Dermis blood vessel endothelial cell (primary cell): ENCODE data around the gene TMPRSS11A. TPM values are rescaled to one million over a fixed set of nuclear protein-coding genes. Genes with fewer than 3 reads are reported as not detected.

Experiments used
- DNase-seq: peaks from one replicate; pipeline ENCODE4 v3.0.0; 2010
- total RNA-seq: library from RNA; depleted of rRNA; stranded (reverse); fragments of >200 nt; gene quantifications from 2 replicates; pipeline ENCODE4 v1.2.3, GENCODE V29; 2014

The TMPRSS11A gene
- total RNA-seq, 1 donor from 2014 or later = under 0.01 TPM

DNA sequence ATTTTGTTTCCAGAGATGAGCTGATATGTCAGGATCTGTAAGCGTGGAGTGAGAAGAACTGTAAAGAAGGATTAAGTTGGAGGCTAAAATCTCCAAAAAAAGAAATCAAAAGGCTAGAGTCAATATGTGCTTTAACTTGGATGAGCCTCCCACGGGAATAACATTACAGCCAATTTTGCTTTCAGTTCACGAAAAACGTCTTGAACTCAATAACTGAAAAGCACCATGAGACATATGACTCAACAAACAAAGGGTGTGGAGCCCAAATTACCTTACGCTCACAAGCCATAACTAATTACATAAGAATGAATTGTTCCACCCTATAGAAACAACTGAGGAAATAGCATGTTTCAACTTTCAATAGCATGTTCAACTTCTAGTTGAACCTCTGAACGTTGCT is 101.8 kb downstream of the TMPRSS11A start:
- no peak for DNase-seq

Other genes with a start within 250 kb of the TMPRSS11A start
- gene GNRHR, start 209.1 kb downstream of the TMPRSS11A start, total RNA-seq = not detected in 2 replicates
- 0.09 TPM in 1 of 2 replicates, not detected in the other for gene TMPRSS11D, start 79.5 kb downstream of the TMPRSS11A start, total RNA-seq
- not detected in 2 replicates for gene TMPRSS11F, start 166.4 kb upstream of the TMPRSS11A start, total RNA-seq